GM12872 (cell line): Measurements from ENCODE around the gene C16orf90.

Experiments
- TF ChIP-seq, protein P1 (sequence below): IDR thresholded peaks from 3 replicates; pipeline ENCODE4 v1.5.1; 2011; ENCODE audit warnings: low read depth, mild to moderate bottlenecking, low read length, moderate library complexity; ENCODE audit not compliant: insufficient read depth

The C16orf90 gene

DNA sequence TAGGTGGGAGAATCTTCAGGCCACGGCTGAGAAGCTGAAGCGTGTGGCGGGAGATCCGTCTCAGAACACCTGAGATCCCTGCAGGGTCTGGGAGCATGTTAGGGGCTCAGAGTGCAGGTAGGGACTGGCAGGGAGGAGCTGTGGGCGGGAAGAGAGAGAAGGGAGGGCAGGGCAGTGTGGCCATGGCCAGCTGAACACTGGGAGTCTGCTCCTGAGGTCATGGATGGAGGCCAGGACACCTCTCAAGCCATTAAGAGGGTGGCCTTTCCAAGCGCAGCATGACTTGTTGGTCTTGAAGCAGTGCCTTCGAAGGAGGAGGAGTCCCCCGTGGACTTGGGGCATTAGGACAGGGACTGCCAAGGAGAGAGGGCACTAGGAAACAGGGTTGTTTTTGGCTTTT is 28.1 kb downstream of the C16orf90 start:
- TF ChIP-seq, protein P1, sequence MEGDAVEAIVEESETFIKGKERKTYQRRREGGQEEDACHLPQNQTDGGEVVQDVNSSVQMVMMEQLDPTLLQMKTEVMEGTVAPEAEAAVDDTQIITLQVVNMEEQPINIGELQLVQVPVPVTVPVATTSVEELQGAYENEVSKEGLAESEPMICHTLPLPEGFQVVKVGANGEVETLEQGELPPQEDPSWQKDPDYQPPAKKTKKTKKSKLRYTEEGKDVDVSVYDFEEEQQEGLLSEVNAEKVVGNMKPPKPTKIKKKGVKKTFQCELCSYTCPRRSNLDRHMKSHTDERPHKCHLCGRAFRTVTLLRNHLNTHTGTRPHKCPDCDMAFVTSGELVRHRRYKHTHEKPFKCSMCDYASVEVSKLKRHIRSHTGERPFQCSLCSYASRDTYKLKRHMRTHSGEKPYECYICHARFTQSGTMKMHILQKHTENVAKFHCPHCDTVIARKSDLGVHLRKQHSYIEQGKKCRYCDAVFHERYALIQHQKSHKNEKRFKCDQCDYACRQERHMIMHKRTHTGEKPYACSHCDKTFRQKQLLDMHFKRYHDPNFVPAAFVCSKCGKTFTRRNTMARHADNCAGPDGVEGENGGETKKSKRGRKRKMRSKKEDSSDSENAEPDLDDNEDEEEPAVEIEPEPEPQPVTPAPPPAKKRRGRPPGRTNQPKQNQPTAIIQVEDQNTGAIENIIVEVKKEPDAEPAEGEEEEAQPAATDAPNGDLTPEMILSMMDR = no peak

DNA sequence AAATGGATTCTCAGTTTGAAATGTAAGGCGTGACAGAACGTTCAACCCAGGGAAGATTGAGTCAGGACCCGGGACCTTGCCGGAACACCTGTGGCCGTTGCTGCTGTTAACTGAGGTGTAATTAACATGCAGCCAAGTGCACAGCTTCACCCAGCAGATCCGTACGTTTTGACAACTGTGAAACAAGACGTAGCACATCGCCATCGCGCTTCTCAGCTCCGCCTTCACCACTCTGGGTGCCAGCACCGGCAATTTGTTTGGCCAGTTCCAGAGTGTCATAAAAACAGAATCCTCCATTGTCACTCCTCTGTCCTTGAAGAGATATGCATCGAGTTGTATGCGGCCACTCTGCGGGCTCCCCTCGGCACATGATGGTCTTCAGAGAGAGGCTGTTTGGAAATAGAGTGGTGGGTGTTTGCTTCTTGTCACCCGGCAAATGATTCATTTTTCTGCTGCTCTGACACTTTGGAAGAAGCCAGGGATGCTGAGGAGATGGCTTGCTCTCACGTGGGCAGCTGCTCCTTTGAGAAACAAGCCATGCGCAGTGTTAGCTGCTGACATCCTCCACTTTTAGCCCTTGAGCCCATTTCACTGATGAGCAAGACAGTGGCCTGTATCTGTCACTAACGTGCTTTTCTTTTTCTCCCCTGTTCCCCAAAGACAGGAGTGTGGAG is 29.2 kb downstream of the C16orf90 start:
- TF ChIP-seq, protein P1 = no peak

DNA sequence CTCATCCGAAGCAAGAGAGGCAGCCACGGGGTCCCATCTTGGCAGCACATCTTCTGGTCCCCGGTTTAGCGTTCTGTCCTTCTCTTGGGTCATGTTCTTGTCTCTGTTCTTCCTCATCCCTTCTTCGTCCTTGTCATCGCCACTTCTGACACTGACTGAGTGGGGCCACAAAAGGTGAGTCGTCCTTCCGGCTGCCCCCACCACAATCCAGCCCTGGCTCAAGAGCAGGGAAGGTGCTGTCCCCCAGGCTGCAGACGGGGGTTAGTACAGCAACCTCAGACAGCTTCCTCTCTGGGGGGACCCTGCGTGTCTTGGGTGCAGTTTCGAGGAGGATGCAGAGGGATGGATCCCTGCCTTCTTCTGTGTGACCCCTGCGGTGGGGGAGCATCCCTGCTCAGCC is 30.0 kb downstream of the C16orf90 start:
- TF ChIP-seq, protein P1 = no peak

DNA sequence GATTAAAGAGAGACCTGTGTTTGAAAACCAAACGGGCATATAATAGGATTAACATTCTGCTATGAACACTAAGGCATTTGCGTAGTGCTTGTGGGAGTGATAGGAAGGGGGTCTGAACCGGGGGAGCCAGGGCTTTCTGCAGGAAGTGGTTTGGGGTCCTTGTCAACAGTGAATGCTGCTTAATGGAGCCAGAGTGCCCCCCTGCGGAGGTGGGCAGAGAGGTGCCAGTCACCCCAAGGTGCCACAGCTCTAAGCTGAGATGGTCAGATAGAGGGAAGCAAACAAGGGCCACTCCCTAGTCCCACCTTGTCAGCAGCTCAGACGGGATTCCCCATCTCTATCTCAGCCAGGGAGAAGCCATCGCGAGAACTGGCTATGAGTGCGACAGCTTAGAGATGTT is 34.1 kb downstream of the C16orf90 start:
- TF ChIP-seq, protein P1 = peak; percentile 51

DNA sequence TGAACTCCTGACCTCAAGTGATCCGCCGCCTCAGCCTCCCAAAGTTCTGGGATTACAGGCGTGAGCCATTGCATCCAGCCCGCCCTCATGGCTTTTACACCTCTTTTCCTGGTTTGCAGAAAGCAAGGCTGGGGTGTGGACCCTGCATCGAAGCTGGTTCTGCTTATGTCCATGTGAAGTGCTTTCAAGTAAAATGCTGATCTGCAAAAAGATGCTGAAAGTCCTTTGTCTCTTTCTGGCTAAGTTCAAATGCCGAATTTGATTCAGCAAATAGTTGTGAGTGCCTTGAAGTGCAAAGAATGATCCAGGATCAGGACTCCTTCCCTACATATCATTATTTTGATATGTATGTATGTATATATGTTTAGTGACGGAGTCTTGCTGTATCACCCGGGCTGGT is 34.7 kb downstream of the C16orf90 start:
- TF ChIP-seq, protein P1 = no peak

DNA sequence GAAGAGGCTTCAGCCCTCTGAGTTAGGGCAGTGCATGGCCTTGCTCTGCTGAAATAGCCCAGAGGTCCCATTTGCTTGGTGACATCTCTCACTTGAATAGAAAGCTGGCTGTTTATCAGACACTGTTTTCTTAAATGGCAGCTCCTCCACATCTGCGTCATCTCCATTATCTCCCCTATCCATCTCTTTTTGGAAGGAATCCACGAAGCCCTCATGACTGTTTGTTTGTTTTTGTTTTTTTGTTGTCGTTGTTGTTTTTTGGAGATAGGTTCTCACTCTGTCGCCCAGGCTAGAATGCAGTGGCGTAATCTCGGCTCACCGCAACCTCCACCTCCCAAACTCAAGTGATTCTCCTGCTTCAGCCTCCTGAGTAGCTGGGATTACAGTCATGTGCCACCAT is 35.2 kb downstream of the C16orf90 start:
- TF ChIP-seq, protein P1 = no peak

DNA sequence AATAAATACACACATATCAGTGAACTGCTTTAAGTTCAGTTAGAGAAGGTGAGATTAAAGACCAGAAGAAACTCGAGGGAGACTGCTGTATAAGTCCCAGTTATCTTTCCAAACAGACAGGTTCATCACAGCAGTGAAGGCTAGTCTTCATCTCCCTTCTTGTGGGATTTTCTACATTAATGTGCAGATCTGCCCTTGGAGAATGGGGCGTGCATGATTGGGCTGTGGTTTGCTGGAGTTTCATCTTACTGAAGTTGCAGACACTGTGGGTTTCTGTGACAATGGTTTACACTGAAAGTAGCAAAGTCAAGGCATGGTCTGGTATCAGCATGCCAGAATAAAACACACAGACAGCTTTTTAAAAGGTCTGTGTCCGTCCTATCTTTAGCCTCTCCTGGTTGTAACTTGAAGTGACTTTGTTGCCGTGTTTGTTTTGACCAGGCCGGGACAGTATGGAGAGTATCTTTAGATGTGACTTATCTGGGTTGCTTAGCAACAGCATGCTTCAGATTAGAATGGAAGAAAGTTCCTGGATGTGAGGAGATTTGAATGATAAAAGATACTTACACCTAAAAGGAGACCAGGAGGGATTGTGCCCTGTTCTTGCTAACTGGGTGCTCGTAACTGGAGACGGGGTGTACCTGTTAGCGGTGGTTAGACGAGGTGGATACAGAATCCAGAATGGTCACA is 35.7 kb downstream of the C16orf90 start:
- TF ChIP-seq, protein P1 = no peak
